Measurements from ENCODE around the gene LRRC3.

The LRRC3 gene

GRCh38 chr21:44506279-44507255, 51.3 kb downstream of the LRRC3 start:
- TF ChIP-seq CTCF (IDR thresholded peaks at IDR 0.05; ENCODE audit: low read depth, low read length) (no peak), MYC (IDR thresholded peaks at IDR 0.05; ENCODE audit: low read depth, low read length) (no peak), MAX (IDR thresholded peaks at IDR 0.05; ENCODE audit: low read depth, low read length) (no peak), POLR2A (IDR thresholded peaks at IDR 0.05; ENCODE audit: extremely low read depth, insufficient read length) (no peak)
- DNase-seq (ENCODE audit: low read depth), result no peak
- H3K4me3 ChIP-seq (ENCODE audit: low read depth, low read length), result no peak overlapping the region

GRCh38 chr21:44507673-44508425, 52.5 kb downstream of the LRRC3 start:
- no peak for DNase-seq (ENCODE audit: low read depth)
- no peak overlapping the region for H3K4me3 ChIP-seq (ENCODE audit: low read depth, low read length)
- no peak for TF ChIP-seq POLR2A (IDR thresholded peaks at IDR 0.05; ENCODE audit: extremely low read depth, insufficient read length)
- TF ChIP-seq CTCF (IDR thresholded peaks at IDR 0.05; ENCODE audit: low read depth, low read length), result no peak
- TF ChIP-seq MAX (IDR thresholded peaks at IDR 0.05; ENCODE audit: low read depth, low read length), result no peak
- TF ChIP-seq MYC (IDR thresholded peaks at IDR 0.05; ENCODE audit: low read depth, low read length), result no peak

- TF ChIP-seq CTCF (IDR thresholded peaks at IDR 0.05; ENCODE audit: low read depth, low read length) (no peak), MYC (IDR thresholded peaks at IDR 0.05; ENCODE audit: low read depth, low read length) (no peak), POLR2A (IDR thresholded peaks at IDR 0.05; ENCODE audit: extremely low read depth, insufficient read length) (no peak), MAX (IDR thresholded peaks at IDR 0.05; ENCODE audit: low read depth, low read length) (no peak)
- H3K4me3 ChIP-seq (ENCODE audit: low read depth, low read length), result no peak overlapping the region
- no peak for DNase-seq (ENCODE audit: low read depth)
Observed at GRCh38 chr21:44508426-44508710, 53.1 kb downstream of the LRRC3 start.

GRCh38 chr21:44508711-44509445, 53.6 kb downstream of the LRRC3 start:
- TF ChIP-seq CTCF (IDR thresholded peaks at IDR 0.05; ENCODE audit: low read depth, low read length) (no peak), MYC (IDR thresholded peaks at IDR 0.05; ENCODE audit: low read depth, low read length) (no peak), MAX (IDR thresholded peaks at IDR 0.05; ENCODE audit: low read depth, low read length) (no peak), POLR2A (IDR thresholded peaks at IDR 0.05; ENCODE audit: extremely low read depth, insufficient read length) (no peak)
- no peak for DNase-seq (ENCODE audit: low read depth)
- no peak overlapping the region for H3K4me3 ChIP-seq (ENCODE audit: low read depth, low read length)

GRCh38 chr21:44509539-44509938, 54.2 kb downstream of the LRRC3 start:
- no peak overlapping the region for H3K4me3 ChIP-seq (ENCODE audit: low read depth, low read length)
- peak; percentile 35 for DNase-seq (ENCODE audit: low read depth)
- TF ChIP-seq MAX (IDR thresholded peaks at IDR 0.05; ENCODE audit: low read depth, low read length) (no peak), CTCF (IDR thresholded peaks at IDR 0.05; ENCODE audit: low read depth, low read length) (no peak), POLR2A (IDR thresholded peaks at IDR 0.05; ENCODE audit: extremely low read depth, insufficient read length) (no peak), MYC (IDR thresholded peaks at IDR 0.05; ENCODE audit: low read depth, low read length) (no peak)
